GM19397 (cell line): ENCODE measurements around the gene RBM47.

Source experiments
- ATAC-seq: cut with Tn5 transposase; IDR thresholded peaks from one replicate; pipeline ENCODE4 v1.9.1; 2021; ENCODE audit warnings: mild to moderate bottlenecking, moderate library complexity; ENCODE audit not compliant: unreplicated experiment

RBM47 gene

DNA sequence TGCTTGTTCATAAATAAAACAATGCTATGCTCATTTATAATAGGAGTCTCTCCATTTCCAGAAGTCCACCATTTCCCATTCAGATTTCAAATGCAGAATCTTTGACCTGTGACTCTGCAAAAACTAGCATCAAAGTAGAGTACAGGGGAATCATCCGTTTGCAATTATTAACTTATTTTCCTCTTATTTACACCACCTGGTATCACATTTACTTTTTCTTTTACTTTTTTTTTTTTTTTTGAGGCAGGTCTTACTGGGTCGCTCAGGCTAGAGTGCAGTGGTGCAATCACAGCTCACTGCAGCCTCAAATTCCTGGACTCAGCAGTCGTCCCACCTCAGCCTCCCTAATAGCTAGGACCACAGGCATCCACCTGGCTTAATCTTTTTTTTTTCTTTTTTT, 37.6 kb downstream of the RBM47 start:
- ATAC-seq, result no peak

DNA sequence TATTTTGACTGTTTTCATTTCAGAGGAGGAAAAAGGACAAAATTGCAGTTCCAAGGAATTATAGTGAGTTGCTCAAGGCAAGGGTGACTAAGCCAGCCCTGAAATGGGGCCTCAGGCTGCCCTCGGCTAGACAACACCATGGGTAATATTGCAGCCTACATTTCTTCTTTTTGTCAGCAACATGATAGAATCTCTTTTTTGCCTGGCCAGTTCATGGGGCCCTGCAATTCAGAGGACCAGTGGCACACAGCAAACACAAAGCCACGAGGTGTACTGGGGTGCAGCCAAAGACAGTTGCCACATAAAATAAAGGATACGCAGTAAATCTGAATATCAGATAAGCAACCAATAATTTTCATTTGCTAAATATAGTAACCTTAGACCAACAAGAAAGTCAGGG, 41.8 kb downstream of the RBM47 start:
- ATAC-seq, result no peak

DNA sequence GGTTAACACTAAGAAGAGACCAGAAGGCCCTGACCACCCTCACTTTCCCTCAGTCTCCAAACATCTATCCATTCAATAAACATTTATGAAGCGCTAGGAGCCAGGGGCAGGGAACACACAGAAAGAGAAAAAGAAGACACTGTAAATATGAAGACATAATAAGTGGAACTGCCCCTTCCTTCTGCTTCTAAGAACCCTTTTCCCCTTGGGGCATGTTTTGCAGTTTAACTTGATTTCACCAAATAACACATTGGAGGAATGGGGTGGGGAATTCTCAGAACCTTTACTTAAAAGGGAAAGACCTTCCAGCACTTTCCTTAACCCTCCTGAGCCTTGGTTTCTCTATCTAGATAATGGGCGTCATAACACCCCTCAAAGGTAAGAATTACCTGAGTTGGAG, 42.3 kb downstream of the RBM47 start:
- ATAC-seq, result no peak

DNA sequence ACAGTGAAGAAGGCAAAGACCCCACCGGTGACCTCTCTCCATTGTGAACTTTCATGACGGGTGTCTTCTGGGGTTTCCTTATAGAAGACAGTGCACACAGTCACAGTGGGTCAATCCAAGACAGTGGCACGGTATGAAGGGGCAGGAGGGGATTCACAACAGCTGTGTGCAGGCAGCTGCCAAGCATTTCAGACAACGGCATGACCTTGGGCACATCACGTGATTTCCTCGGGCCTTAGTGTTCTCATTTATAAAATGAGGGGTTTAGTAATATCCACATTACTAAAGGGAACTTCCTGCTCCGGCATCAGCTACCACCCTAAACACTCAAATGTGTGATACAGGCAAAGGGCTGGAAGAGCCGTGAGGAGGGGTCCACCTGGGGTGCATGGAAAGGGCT, 42.9 kb downstream of the RBM47 start:
- ATAC-seq, result no peak

DNA sequence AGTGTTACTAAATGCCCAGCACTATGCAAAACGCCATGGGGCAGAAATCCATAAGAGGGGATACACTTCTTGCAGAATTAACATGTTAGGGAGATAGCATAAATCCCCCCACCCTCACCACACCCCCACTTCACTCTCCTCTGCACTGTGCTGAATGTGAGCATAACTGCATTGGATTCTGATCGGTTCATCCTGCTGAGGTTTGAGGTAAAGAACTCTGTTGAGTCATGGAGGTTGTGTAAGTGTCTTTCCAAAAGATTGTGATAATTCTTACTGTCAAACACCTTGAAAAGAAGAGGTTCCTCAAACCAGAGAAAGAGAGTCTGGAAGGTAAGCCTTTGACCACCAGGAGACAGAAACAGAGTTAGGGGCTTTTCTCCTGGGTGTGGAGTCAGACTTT, 43.6 kb downstream of the RBM47 start:
- no peak for ATAC-seq

DNA sequence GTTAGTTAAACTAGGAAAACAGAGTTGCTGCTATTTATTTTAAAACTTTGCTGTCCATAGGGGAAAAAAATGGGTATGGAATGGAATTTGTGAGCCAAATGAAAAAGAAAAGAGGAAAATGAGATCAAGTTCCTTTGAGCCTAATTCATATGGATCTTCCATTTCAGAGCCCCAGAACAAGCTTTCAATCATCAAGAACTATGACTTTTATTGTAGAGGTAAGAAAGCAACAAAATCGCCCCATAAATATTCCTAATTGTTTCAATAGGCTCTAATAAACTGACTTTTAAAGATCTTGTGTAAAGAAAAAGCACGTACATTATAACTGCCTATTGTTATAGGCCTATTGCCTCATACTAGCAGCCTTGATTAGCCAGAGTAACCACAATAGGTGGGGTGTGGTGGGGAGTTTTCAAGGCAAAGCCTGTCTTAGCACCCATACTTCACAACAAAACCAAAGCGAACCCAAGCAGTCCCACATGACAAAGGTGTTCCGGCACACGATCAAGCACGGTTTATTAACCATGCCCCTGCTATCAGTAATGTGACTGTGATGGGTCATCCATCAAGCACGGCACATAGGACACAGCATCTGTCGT, 44.4 kb downstream of the RBM47 start:
- ATAC-seq, result no peak

DNA sequence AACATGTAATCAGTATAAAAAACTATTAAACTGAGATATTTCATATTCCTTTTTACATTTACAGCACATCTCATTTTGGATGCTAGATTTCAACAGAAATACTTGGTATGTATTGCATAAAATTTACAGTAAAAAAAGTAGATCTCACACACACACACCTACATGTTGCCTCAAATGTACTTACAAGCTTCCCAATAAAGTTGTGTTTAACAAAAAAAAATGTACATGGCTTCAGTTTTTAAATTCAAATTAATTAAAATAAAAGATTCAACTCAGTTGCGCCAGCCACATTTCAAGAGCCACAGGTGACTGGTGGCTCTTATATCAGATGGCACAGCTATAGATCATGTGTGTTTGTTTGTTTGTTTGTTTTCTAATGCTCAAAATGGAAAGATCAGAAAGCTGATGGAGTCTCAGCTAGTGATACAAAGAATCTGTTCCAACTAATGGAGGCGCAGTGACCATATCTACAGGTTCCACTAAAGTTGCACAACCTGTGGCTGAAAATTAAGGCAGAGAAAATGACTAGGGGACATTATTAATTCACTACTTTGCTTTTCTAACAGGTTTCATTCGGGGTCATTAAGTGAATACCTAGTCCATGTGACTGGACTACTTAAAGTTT, 45.0 kb downstream of the RBM47 start:
- no peak for ATAC-seq

DNA sequence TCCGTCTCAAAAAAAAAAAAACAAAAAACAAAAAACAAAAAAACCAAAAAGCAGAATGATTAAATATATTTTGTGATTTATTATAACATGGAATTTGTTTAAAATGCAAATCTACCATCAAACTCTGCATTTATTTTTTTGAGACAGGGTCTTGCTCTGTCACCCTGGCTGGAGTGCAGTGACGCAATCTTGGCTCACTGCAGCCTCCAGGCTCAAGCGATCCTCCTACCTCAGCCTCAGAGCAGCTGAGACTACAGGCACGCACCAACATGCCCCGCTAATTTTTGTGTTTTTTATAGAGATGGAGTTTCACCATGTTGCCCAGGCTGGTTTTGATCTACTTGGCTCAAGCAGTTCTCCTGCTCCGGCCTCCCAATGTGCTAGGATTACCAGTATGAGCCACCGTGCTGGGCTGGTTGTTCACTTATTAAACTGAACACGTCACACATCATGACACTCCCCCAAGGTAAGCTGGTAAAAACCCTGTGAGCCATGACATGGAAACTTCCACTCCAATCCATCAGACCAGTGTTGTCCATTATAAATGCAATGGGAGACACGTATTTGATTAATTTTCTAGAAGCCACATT, 45.7 kb downstream of the RBM47 start:
- ATAC-seq, result no peak

DNA sequence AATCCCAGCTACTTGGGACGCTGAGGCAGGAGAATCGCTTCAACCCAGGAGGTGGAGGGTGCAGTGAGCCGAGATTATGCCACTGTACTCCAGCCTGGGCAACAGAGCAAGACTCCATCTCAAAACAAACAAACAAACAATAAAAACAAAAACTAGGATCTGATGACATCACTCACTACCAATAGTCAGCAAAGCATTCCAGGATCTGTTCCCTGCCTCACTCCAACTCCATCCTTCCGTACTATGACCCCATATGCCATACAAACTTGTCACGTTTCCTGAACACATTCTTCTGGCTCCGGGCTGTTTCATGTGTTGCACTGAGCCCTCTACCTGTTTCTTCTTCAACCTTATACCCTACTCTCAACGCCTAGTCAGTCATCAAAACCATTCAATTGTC, 47.3 kb downstream of the RBM47 start:
- ATAC-seq, result no peak

DNA sequence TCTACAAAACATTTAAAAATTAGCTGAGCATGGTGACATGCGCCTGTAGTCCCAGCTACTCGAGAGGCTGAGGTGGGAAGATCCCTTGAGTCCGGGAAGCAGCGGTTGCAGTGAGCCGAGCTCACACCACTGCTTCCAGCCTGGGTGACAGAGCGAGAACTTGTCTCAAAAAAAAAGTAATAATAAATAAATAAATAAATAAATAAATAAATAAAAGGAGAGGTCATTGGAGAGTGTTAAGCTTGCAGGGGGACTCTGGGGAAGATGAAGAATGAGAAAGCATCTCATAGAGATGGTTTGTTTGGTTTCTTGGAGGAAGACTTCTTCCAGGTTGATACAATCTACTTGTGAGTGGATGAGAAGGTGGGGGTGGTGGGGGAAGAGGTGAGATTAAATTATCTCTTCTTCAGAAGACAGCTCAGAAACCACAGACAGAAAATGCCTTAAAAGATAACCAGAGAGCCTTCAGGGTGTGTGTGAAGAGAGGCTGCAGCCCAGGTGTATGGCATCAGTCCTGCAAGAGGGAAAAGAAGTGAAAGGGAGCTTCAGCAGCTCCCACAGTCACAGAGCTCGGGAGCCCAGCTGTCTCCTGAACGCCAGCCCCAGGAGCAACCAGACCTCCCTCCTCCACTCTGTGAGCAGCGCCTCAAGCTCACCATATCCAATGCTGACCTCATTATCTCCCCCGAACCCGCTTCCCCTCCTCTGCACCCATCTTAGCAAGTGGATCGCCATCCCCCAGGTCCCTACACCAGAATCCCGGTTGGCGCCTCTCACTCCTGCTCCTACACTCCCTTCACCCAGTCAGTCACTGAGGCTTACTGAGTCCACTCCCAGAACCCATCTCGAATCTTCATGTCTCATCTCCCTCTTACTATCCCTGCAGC, 48.2 kb downstream of the RBM47 start:
- no peak for ATAC-seq

DNA sequence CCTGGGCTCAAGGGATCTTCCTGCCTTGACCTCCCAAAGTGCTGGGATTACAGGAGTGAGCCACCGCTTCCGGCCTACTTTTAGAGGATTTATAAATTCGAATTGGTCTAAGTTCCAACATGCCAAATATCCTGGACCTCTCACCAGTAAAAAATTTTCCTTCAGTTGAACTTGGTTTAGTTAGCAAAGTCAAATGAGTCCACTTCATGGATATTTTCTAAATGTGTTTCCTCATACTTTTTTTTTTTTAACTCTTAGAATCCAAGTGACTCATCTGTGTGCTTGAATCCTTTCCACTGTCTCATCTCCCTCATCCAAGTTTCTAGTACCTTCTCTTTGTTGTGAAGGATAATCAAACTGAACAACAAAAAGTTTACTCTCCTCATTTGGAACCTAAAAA, 49.7 kb downstream of the RBM47 start:
- no peak for ATAC-seq

DNA sequence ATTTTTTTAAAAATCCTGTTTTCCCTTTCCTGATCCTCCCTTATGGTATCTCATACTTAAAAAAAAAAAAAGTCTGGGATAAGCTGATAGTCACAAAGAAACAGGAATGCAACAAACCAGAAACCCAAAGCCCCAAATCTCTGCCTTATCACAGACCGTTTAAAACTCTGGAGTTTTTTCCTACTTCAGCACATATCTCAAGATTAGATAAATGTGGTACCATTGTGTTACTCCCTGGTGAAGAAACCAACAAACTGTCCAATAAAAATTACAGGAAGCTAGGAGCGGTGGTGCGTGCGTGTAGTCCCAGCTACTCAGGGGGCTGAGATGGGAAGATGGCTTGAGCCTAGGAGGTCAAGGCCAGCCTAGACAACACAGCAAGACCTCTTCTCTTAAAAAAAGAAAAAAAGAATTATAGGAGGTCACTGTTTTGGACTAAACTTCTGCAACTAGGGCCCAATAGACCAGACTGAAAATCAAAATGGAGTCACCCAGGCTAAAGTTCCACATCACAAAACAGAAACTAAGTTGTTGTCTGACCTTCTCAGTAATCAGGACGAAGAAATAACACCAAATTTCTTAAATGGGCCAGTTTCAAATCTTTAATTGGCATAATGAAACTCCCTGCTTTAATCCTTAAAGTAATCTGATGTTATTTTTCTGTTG, 51.9 kb downstream of the RBM47 start:
- no peak for ATAC-seq

DNA sequence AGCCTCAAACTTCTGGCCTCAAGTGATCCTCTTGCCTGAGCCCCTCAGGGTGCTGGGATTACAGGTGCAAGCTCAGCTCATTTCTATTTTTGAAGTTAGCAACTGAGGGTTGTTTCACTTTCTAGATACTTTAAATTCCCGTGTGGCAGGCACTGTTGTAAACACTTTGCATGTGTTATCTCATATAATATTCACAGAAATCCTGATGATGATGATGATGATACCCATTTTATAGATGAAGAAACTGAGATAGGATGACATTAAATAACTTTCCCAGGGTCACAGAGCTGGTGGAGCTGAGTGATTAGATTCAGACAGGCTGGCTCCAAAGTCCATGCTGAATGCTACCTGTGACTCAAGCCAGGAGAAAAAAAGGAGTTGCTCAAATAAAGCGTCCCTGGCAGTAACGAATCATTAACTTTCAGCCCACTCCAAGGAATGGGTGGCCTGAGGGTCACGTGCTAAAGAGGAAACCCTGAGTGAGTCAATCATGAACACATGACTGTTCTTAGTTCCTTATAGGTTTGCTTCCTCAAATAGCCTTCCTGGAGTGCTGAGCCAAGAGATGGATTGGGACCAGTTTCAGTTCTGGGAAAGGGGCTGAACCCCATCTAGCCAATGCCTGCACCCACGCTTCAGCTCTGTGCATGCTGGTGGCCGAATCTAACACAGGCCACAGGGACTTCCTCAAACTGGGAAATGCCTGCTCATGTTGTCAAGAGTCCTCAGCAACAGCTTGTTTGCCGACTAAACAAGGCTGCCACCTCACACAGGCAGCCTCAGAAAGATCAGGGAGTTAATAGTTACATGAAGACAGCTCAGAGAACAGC, 52.8 kb downstream of the RBM47 start:
- peak; percentile 70 for ATAC-seq

DNA sequence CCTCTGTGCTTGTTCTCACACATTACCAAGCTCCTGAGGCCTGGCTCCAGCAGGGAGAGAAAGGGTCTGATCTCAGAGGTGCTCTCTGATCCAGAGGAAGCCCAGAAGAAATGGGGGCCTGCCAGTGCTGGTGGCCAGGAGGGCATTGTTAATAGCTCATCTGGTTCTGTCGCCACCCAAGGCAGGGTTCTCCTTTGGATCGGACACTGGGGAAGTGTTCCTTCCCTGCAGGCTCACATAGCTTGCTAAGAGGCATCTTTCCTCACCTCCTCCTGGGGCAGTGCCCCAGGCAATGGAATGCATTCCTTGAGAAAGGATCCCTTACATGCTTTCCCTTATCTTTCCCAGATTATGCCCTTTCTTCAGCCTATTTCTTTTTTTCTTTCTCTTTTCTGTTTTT, 53.8 kb downstream of the RBM47 start:
- no peak for ATAC-seq

DNA sequence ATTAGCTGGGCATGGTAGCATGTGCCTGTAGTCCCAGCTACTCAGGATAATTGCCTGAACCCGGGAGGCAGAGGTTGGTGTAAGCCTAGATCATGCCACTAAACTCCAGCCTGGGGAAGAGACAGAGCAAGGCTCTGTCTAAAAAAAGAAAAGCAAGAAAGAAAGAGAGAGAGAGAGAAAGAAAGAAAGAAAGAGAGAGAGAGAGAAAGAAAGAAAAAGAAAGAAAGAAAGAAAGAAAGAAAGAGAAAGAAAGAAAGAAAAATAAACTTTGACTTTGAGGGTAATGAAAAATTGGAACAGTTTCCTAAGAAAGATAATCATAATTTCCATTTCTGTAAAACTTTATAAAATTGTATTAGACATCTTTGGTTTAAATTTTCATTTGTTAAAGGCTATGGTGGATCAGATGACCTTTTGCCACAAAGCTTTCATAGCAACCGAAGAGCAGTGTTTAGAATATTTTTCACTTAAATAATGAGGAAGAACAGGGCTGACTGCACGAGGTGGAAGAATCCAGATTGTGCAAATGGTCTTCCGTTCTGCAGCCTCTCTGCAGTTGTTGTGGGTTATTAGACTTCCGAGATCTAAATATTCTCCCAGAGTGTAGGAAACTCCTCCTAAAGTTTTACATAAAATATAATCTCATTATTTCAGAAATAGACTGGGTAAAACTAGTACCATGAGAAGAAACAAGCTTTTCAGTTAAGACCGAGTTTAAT, 55.9 kb downstream of the RBM47 start:
- no peak for ATAC-seq

DNA sequence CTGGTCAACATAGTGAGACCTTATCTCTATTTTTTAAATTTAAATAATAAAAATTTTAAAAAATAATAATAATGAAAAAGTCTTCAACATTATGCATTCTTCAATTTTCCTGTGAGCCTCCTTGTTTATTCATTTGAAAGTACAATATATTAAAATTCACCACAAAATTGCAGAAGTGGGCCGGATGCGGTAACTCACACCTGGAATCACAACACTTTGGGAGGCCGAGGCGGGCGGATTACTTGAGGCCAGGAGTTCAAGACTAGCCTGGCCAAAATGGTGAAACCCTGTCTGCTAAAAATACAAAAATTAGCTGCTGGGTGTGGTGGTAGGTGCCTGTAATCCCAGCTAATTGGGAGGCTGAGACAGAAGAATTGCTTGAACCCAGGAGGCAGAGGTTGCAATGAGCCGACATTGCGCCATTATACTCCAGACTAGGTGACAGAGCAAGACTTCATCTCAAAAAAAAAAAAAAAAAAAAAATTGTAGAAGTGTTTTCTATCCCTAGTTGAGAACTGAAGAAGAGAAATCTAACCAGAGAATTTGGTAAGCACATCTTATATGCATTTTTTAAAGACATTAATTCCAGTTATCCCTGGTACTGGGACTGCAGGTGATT, 56.9 kb downstream of the RBM47 start:
- no peak for ATAC-seq

DNA sequence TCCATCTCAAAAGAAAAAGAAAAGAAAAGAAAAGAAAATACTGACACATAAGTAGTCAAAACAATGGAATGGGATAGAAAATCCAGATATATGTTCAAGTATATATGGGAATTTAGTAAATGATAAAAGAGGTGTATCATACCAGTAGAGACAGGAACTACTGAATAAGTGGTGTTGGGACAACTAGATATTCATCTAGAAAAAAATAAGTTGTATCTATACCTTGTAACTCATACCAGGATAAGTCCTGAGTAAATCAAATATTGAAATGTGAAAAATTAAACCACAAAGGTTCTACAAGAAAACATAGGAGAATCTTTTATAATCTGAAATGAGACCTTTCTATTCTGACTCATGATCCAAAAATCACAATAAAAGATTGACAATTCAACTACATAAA, 58.5 kb downstream of the RBM47 start:
- ATAC-seq, result no peak

DNA sequence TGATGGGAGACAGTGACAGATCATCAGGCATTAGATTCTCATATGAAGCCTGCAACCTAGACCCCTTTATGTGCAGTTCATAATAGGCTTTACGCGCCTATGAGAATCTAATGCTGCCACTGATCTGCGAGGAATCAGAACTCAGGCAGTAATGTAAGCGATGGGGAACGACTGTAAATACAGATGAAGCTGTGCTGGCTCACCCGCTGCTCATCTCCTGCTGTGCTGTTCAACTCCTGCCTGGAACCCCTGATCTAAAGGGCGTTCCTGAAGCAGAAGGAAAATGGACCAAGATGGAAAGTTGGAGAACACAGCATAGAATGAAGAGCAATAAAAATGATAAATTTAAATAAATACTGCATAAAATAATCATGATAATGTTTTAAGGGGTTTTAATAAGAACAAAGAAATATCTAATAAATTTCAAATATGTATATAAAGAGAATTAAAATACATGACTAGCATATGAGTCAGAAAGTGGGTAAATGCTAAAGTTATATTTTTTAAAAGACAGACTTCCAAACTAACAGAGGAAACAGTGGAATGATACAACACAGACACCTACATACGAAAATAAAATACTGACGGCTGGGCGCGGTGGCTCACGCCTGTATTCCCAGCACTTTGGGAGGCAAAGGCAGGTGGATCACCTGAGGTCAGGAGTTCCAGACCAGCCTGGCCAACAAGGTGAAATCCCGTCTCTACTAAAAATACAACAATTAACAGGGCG, 59.2 kb downstream of the RBM47 start:
- no peak for ATAC-seq
